ENCODE results near the gene MEP1A. TPM values are rescaled to one million over a fixed set of nuclear protein-coding genes. Genes with fewer than 3 reads are reported as not detected.
A peak's percentile ranks its signal among the peaks of the same experiment; 100 is the strongest.

The MEP1A gene
- total RNA-seq, 4 donors from 2014 or later = 0.17 TPM; not detected in 3

- 67% methylated on average over 7 of the region's 7 CpGs for WGBS
Observed at GRCh38 chr6:46756469-46757213, 36.5 kb upstream of the MEP1A start.

GRCh38 chr6:46757214-46757596 lies 36.0 kb upstream of the MEP1A start:
- no peaks in the 10 kb centered on the region for H3K27me3 ChIP-seq
- intact Hi-C loops (cut with DNase I) = no loop called here
- no peaks in the 10 kb centered on the region for H3K4me1 ChIP-seq
- no peak overlapping the region for H3K4me3 ChIP-seq
- no peak overlapping the region for H3K27ac ChIP-seq (replicated peaks in 1 of 4)
- H3K9me3 ChIP-seq = no peaks in the 10 kb centered on the region
- no peaks in the 10 kb centered on the region for H3K36me3 ChIP-seq
- 69% methylated on average over 2 of the region's 2 CpGs for WGBS
- DNase-seq (ENCODE audit: extremely low spot score) = peak; percentile 87
- TF ChIP-seq EP300 (IDR thresholded peaks at IDR 0.05) (no peak), POLR2A (IDR thresholded peaks at IDR 0.05; ENCODE audit: low read depth) (no peak), POLR2AphosphoS5 (IDR thresholded peaks at IDR 0.05) (no peak)
- TF ChIP-seq, protein P1, sequence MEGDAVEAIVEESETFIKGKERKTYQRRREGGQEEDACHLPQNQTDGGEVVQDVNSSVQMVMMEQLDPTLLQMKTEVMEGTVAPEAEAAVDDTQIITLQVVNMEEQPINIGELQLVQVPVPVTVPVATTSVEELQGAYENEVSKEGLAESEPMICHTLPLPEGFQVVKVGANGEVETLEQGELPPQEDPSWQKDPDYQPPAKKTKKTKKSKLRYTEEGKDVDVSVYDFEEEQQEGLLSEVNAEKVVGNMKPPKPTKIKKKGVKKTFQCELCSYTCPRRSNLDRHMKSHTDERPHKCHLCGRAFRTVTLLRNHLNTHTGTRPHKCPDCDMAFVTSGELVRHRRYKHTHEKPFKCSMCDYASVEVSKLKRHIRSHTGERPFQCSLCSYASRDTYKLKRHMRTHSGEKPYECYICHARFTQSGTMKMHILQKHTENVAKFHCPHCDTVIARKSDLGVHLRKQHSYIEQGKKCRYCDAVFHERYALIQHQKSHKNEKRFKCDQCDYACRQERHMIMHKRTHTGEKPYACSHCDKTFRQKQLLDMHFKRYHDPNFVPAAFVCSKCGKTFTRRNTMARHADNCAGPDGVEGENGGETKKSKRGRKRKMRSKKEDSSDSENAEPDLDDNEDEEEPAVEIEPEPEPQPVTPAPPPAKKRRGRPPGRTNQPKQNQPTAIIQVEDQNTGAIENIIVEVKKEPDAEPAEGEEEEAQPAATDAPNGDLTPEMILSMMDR (IDR thresholded peaks at IDR 0.05) = no peak

More at GRCh38 chr6:46756469-46757213, 36.5 kb upstream of the MEP1A start:
- Histone ChIP-seq H3K27me3 (no peaks in the 10 kb centered on the region), H3K9me3 (no peaks in the 10 kb centered on the region), H3K36me3 (no peaks in the 10 kb centered on the region), H3K27ac (replicated peaks in 1 of 4) (no peak overlapping the region), H3K4me3 (no peak overlapping the region), H3K4me1 (no peaks in the 10 kb centered on the region)
- TF ChIP-seq POLR2A (IDR thresholded peaks at IDR 0.05; ENCODE audit: low read depth) (no peak), POLR2AphosphoS5 (IDR thresholded peaks at IDR 0.05) (no peak), EP300 (IDR thresholded peaks at IDR 0.05) (no peak)
- TF ChIP-seq, protein P1 (IDR thresholded peaks at IDR 0.05) = no peak
- peak; percentile 42 for DNase-seq (ENCODE audit: extremely low spot score)
- intact Hi-C loops (cut with DNase I) = no loop called here

GRCh38 chr6:46758960-46759753 lies 34.0 kb upstream of the MEP1A start:
- Histone ChIP-seq H3K27me3 (no peaks in the 10 kb centered on the region), H3K4me1 (no peaks in the 10 kb centered on the region), H3K36me3 (no peaks in the 10 kb centered on the region), H3K4me3 (no peak overlapping the region), H3K9me3 (no peaks in the 10 kb centered on the region), H3K27ac (replicated peaks in 1 of 4) (no peak overlapping the region)
- intact Hi-C loops (cut with DNase I) = no loop called here
- WGBS = 94% methylated on average over 4 of the region's 4 CpGs
- TF ChIP-seq, protein P1 (IDR thresholded peaks at IDR 0.05) = no peak
- TF ChIP-seq EP300 (IDR thresholded peaks at IDR 0.05) (no peak), POLR2A (IDR thresholded peaks at IDR 0.05; ENCODE audit: low read depth) (no peak), POLR2AphosphoS5 (IDR thresholded peaks at IDR 0.05) (no peak)
- DNase-seq (ENCODE audit: extremely low spot score) = no peak

- WGBS = 82% methylated on average over 3 of the region's 3 CpGs
- intact Hi-C loops (cut with DNase I) = no loop called here
- no peak for DNase-seq (ENCODE audit: extremely low spot score)
- Histone ChIP-seq H3K4me3 (no peak overlapping the region), H3K9me3 (no peaks in the 10 kb centered on the region), H3K27me3 (no peaks in the 10 kb centered on the region), H3K27ac (replicated peaks in 1 of 4) (no peak overlapping the region), H3K4me1 (no peaks in the 10 kb centered on the region), H3K36me3 (no peaks in the 10 kb centered on the region)
- TF ChIP-seq EP300 (IDR thresholded peaks at IDR 0.05) (no peak), POLR2AphosphoS5 (IDR thresholded peaks at IDR 0.05) (no peak), POLR2A (IDR thresholded peaks at IDR 0.05; ENCODE audit: low read depth) (no peak)
- TF ChIP-seq, protein P1 (IDR thresholded peaks at IDR 0.05) = no peak
Observed at GRCh38 chr6:46760925-46761324, 32.3 kb upstream of the MEP1A start.

Measured in esophagus muscularis mucosa (tissue), 4 donors.